Hematopoietic multipotent progenitor cell treated with erythropoietin and hydrocortisone succinate and interleukin-3 and kit ligand, for 15 days (in vitro differentiated cells): ENCODE results near the gene NCKAP1.
"Not testable (repeated sequence)": the region's sequence is repeated elsewhere in the genome, so short reads cannot be mapped to it uniquely, and the experiment has no call there.

Experiments
- DNase-seq: peaks from one replicate; pipeline ENCODE4 v3.0.0-alpha.2; 2015; ENCODE audit warnings: low spot score

NCKAP1 gene, protein sequence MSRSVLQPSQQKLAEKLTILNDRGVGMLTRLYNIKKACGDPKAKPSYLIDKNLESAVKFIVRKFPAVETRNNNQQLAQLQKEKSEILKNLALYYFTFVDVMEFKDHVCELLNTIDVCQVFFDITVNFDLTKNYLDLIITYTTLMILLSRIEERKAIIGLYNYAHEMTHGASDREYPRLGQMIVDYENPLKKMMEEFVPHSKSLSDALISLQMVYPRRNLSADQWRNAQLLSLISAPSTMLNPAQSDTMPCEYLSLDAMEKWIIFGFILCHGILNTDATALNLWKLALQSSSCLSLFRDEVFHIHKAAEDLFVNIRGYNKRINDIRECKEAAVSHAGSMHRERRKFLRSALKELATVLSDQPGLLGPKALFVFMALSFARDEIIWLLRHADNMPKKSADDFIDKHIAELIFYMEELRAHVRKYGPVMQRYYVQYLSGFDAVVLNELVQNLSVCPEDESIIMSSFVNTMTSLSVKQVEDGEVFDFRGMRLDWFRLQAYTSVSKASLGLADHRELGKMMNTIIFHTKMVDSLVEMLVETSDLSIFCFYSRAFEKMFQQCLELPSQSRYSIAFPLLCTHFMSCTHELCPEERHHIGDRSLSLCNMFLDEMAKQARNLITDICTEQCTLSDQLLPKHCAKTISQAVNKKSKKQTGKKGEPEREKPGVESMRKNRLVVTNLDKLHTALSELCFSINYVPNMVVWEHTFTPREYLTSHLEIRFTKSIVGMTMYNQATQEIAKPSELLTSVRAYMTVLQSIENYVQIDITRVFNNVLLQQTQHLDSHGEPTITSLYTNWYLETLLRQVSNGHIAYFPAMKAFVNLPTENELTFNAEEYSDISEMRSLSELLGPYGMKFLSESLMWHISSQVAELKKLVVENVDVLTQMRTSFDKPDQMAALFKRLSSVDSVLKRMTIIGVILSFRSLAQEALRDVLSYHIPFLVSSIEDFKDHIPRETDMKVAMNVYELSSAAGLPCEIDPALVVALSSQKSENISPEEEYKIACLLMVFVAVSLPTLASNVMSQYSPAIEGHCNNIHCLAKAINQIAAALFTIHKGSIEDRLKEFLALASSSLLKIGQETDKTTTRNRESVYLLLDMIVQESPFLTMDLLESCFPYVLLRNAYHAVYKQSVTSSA

DNA sequence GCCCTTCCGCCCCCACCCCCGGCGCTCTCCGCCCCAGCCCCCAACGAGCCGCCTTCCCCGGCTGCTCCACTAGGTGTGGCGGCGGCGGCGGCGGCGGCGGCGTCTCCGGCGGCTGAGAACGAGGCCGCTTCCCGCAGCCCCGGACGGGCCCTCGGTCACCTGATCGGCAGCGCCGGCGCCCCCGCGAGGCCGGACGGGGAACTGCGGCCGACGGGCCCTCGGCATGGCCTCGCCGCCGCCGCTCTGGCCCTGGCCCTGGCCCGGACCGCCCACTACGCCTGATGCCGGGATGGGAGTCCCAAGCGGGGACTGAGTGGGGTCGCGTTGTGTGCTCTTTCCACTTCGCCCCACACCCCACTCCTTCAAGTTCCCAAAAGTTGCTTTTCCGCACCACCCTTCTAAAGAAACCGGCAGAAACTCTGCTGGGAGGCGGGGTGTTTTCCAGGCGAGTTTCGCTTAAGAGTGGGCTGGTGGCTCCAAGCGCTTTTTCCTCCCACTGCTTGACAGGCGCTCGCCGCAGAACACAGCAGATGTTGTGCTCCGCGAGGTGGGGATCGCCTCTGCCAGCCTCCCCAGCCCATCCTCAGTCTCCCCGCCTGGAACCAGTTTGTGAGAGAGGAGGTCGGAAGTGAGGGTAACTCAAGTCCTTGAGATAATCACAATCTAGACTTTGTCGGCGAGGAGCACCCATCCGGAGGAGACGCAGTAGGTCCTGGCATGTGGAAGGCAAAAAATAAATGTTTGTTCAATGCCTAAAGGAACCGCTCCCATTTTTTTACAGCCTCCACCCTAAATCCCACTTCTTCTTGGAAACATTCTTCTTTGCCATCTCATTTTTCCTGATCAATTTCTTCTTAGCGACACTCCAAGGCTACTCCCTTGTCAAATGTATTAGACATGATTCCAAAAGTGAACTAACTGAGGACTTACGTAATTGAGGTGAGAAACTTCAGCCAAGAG, at the start of gene NCKAP1:
Gene NCKAP1, minus strand, starts transcription at position 117 of the 960 bp plus-strand sequence. CDS start 358 bp downstream, outside the sequence.
- peak; percentile 85 for DNase-seq

DNA sequence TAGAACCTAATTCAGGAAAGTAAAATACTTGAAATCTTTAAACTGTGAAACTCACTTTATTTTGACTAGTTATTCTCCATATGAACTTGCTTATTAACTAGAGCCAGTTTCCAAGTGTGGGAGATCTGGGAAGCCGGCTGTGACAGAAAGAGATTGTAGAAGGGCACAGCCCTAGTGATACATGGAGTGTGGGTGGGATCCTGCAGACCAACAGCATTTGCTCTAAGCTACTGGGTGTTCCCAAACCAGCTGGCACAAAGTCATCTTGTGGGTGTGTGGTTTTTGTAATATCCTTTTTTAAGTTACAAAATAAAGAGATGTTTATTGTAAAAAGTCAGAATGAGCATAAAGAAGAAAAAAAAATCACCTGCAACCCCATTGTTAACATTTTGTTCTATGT, 43.7 kb upstream of the NCKAP1 start:
- no peak for DNase-seq

DNA sequence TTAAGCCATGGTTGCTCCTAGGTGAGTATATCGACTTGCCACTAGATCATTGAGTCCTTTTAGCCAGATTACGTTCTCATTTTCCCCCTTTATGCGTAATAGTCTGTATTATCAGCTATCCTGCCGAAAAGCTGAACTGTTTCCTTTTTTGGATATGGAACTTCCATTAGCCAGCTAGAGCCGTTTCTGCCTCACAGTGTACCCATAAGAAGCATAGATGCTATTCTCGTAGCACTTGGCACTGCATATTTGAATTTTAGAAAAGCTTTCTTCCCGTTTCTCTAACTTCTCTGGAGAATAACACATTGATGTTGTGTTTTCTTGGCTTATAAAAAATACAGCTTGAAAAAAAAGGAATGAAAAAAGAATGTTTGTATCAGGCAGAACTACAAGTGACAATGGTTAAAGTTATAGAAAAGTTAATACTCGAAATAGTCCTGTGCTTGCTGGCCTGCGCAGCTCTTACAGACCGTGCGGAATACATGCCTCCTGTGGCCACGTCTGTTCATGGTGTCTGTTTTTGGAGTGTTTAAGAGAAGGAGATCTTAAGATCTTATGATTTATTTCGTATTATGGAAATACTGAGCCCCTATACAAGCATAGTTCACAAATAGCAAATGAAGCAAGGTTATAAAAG, 41.0 kb upstream of the NCKAP1 start:
- DNase-seq: no peak

DNA sequence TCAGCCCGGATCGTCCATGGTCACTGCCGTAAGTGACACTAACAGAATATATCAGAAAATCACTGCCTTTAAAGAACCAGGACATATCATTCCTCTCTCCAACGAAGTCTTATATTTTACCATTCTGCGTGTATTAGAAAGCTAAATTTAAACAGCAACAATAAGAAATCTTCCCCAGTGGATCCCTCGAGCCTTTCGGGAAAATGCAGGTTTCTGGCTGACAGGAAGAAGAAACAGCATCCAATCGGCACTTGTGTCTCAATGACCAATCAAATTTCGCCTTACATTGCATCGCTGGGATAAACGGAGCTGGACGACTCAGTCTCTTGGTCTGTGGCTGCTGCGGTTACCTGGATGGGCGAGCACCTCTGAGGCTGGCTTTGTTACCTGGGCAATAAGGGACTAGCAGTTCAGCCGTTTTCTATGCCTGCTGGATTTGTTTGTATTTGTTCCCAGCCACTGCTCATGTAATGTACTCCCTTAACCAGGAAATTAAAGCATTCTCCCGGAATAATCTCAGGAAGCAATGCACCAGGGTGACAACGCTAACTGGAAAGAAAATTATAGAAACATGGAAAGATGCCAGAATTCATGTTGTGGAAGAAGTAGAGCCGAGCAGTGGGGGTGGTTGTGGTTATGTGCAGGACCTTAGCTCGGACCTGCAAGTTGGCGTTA, 40.3 kb upstream of the NCKAP1 start, which contains the start of gene DUSP19:
Gene DUSP19, plus strand, starts transcription at position 284 of the 675 bp plus-strand sequence. Its CDS starts 187 bp downstream, at position 471.
- DNase-seq: peak; percentile 89

DNA sequence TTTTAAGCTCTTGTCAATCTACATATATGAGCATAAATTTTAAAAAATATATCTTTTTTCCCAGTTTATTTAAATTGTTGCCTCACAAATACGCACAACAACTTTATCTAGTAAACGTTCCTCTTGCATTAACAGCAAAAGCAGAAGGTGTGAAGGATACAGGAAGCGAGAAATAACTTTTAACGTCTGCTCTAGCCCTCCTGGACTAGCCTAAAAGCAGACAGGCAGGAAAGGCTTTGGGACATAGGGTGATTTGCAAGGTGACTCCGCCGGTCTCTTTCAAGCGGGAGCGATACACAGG, 39.9 kb upstream of the NCKAP1 start:
- DNase-seq: no peak

DNA sequence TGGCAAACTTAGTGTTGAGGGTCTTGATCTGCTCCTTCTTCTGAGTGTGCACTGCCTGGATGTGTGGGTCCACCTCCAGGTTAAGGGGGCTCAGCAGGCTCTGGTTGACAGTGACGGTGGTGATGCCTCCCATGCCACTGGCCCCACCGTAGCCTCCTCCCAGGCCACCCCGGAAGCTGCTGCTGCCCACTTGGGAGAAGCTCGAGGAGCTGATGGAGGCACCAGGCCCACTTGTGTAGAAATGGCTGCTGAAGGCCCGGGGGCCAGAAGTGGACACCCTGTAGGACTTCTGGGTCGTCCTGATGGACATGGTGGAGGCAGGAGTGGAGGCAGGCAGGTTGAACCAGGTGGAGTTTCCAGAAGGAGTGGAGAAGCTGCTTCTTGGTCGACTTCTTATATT, 33.9 kb upstream of the NCKAP1 start:
- no peak for DNase-seq

DNA sequence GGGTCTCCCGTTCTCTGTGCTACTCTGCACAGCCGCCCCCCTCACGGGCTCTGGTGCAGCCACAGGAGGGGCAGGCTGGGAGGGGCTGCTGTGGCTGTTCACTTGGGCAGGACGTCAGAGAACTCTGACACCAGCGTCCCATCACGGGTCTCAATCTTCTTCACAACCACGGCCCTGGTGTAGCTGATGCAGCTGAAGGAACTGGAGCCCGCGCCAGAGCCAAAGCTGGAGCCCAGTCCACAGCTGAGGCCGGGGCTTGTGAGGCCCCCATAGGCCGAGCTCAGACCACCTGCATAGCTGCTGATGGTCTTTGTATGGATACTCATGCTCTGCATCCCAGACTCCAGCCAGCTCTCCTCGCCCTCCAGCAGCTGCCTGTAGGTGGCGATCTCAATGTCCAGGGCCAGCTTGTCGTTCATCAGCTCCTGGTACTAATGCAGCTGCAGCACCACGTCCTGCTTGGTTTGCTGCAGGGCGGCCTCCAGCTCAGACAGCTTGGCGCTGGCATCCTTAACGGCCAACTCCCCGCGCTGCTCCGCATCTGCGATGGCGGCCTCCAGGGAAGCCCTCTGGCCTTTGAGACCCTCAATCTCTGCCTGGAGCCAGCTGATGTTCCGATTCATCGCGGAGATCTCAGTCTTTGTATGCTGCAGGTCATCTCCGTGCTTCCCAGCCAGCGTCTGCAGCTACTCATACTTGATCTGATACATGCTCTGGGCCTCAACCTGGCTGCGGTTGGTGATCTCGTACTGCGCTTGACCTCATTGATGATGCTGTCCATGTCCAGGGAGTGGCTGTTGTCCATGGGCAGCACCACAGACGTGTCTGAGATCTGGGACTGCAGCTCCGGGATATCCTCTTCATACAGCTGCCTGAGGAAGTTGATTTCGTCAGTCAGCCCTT, 32.9 kb upstream of the NCKAP1 start:
- no peak for DNase-seq

DNA sequence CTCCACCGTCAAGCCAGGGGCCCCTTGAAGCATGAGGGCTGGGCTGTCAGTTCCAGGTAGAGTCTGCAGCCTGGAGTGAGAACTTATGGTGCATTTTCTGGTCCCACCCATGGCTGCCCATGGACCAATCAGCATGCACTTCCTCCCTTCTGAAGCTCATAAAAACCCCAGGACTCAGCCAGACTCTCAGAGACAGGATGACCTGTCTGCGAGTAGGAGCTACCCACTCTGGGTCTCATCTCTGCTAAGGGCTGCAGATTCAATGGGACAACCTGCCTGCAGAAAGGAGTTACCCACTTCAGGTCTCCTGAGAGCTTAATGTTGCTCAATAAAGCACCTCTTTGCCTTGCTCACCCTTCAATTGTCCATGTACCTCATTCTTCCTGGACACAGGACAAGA, 30.9 kb upstream of the NCKAP1 start:
- no peak for DNase-seq

DNA sequence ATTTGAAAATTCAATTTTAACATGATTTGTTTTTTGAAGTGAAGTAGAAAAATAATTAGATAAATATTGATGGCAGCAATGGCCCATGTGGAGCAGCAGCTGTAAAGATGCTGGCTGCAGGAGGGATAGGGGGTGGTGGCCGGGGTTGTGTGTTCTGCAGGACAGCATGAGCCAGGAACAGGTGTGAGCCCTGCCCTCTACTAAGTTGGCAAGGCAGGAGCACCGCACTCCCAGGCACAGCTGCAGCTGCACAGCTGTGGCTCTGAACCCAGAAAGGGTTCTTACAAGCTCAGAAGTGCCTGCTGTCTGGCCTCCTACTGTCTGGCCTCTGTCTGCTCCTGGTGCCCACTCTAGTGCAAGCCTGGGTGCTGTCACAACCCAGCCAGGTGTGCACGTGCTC, 30.3 kb upstream of the NCKAP1 start:
- DNase-seq: no peak

DNA sequence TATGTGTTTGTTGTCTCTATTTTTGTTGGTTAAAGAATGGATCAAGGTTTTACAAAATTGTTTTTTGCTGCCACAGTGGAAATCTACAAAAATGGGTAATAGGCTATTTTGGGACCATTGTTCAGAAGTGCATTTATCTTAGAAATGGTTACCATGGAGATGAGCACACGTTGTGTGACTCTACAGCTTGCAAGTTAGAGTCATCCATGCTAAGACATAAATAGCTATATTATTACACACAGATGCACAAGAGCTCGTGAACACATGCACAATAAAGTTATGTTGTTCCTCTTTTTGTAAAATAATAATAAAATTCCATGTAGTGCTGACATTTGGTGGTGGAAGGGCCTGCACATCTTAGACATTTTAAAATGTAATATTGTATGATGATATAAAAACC, 24.8 kb upstream of the NCKAP1 start:
- DNase-seq: no peak

DNA sequence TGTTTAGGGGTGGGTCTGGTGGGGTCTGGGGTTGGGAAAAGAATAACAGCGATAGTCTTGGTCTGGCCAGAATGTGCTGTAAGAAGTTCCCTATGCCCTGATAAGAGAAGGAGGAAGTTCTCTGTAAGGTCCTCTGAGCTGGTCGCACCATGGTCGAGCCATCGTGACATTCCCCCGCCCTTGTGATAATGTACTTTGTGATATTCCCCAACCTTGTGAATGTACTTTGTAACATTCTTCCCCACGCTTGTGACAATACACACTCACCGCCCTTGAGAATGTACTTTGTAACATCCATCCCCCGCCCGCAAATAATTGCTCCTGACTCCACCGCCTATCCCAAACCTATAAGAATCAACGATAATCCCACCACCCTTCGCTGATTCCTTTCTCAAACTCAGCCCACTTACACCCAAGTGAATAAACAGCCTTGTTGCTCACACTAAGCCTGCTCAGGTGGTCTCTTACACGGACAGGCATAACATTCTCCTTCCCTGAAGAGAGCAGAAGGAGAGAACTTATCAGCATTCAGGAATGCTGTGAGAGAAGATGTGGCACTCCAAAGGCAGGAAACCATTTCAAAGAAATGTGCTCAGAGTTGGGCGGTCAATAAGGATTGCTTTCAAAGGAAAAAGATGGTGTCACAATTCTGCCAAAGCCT, 22.4 kb upstream of the NCKAP1 start:
- DNase-seq: no peak

DNA sequence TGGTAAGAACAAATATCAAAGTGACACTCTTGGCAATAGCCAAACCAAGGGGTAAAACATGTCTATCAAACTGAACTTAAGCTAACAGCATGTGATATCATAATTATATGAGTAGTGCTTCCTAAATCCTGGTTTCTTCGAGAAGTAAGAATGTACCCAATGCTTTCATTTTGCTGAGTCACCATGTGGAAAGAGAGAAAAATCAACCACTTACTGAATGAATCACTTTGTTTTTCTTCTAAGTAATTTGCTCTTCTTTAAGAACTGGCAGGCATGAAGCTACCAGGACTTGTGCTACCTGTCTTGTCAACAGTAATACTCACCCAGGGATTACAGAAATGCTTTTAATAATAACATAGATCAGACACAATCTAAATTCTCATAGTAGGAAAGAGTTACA, 21.3 kb upstream of the NCKAP1 start:
- no peak for DNase-seq

DNA sequence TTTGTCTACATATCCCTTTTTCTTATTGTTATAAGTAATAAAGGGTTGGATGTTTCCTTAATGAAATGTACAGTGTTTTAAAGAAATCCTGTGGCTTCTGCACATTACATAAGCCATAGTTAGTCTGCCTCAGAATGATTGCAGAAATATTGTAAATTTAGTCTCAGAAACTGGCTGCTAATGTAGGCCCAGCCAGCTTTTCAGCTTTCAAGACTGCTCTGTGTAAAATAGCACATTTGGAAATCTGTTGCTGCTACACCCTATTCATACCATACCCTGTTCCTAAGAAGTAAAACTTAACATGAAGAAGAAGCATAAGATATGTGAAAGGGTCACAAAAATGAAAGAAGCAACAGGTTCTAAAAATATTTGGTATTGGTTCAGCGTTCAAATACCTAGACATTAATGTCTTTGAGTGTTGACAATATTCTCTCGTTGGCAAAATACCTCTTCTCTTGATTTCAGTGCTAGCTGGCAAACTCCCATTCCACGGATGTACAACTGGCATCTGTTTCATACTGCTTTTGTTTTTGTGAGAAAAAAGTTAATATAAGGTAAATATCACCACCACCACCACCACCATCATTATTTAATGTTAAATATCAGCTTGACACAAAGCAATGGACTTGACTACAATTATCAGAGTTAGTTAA, 19.2 kb upstream of the NCKAP1 start:
- no peak for DNase-seq

DNA sequence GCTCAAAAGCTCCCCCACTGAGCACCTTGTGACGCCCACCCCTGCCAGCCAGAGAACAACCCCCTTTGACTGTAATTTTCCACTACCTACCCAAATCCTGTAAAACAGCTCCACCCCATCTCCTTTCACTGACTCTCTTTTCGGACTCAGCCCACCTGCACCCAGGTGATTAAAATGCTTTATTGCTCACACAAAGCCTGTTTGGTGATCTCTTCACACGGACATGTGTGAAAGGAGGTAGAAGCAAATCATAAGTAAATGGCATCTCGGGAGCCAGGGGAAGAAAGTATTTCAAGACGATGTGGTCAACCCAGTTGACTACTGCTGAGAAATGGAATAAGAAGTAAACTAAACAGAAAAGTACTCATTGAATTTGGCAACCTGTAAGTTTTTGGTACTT, 11.2 kb upstream of the NCKAP1 start:
- DNase-seq: no peak

DNA sequence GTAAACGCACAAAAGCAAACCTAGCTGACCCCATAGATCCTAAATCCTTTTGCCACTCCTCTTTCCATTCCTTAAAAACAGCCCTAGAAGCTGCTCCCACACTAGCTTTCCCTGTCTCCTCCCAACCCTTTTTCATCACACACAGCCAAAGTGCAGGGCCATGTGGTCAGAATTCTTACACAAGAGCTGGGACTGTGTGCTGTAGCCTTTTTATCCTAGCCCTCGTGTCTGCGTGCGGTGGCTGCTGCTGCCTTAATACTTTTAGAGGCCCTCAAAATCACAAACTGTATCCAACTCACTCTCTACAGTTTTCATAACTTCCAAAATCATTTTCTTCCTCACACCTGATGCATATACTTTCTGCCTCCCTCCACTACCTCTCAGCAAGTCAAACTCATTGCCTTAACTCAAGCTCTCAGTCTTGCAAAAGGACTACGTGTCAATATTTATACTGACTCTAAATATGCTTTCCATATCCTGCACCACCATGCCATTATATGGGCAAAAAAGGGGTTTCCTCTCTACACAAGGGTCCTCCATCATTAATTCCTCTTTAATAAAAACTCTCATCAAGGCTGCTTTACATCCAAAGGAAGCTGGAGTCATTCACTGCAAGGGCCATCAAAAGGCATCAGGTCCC, 9.3 kb upstream of the NCKAP1 start:
- DNase-seq: not testable (repeated sequence)

DNA sequence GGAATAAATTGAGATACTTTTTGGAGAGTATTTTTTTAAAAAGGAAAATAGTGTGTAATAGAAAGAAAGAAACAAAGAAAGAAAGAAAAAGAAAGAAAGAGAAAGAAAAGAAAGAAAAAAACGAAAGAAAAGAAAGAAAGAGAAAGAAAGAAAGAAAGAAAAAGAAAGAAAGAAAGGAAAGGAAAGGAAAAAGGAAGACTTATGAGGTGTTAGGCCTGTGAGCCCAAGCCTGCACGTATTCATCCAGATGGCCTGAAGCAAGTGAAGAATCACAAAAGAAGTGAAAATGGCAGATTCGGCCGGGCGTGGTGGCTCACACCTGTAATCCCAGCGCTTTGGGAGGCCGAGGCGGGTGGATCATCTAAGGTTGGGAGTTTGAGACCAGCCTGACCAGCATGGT, 5.3 kb upstream of the NCKAP1 start:
- not testable (repeated sequence) for DNase-seq

DNA sequence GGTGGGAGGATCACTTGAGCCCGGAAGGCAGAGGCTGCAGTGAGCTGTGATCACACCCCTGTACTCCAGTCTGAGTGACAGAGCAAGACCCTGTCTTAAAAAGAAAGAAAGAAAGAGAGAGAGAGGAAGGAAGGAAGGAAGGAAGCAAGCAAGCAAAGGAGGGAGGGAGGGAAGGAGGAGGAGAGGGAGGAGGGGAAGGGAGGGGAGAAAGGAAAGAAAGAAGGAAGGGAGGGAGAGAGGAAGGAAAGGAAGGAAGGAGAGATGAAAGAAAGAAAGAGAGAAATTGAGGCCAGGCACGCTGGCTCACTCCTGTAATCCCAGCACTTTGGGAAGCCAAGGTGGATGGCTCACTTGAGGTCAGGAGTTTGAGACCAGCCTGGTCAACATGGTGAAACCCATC, 2.3 kb upstream of the NCKAP1 start:
- no peak for DNase-seq
